Measurements from ENCODE around the gene PDZRN3.
A peak's percentile ranks its signal among the peaks of the same experiment; 100 is the strongest.

PDZRN3 gene

GRCh38 chr3:73633453-73633852 is 8.7 kb upstream of the PDZRN3 start:
- no peak overlapping the region for H3K4me3 ChIP-seq (ENCODE audit: low read depth, low read length)
- TF ChIP-seq CTCF (IDR thresholded peaks at IDR 0.05; ENCODE audit: low read depth, low read length) = no peak
- no peak for DNase-seq (ENCODE audit: low read depth, low spot score)
- in situ Hi-C loops (cut with HindIII; ENCODE audit: low sequenced_read_pairs) = no loop called here

DNA sequence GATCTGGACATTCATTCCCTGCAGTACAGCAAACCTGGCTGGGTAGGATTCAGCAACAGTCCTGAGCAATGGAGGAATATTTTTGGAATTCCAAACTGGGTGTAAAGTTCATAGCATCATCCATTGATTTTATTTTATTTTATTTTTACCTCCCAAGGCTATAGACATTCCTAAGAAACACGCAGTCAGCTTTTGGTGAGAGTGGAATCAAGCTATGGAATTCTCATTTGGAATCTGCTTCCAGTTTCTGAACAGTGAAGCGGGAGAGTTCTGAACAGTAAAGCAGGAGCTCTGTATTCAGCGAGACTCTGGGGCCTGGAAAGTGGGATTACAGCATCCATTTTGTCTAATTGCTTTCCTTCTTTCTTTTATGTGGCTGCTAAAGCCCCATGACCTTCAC is 1.4 kb upstream of the PDZRN3 start:
- no peak overlapping the region for H3K4me3 ChIP-seq (ENCODE audit: low read depth, low read length)
- in situ Hi-C loops (cut with HindIII; ENCODE audit: low sequenced_read_pairs) = no loop called here
- DNase-seq (ENCODE audit: low read depth, low spot score) = no peak
- TF ChIP-seq CTCF (IDR thresholded peaks at IDR 0.05; ENCODE audit: low read depth, low read length) = no peak

DNA sequence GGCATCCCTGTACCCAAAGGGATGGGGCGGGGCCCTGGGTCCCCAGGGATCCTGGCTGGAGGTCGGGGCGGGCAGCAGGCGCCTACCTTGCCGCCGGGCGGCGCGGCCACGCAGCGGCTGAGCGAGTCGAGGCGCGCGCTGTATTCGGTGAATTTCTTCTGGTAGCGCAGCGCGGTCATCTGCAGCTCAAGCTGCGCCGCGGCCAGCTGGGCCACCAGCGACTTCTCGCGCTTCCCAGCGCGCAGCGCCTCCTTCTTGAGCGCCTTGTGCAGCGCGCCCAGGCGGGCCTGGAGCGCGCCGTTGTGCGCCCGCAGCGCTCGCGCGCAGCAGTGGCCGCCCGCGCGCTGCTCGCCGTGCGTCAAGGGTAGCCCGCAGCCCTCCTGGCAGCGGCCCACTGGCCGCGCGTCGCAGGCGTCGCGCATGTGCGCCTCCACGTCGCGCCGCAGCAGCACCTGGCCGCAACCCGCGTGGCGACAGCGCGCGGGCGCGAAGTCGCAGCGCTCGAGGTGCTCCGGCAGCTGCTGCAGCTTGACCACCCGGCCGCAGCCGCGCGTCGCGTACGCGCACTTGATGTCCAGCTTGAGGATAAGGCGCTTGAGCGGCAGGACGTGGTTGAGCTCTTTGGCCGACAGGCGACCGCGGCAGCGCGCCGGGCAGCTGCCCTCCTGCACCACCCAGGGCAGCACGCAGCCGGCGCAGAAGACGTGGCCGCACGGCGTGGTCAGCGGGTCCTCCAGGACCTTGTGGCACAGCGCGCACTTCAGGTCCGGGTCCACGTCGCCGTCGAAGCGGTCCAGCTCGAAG is 522 bp downstream of the PDZRN3 start:
- H3K4me3 ChIP-seq (ENCODE audit: low read depth, low read length) = peak overlapping the region; percentile 63
- TF ChIP-seq CTCF (IDR thresholded peaks at IDR 0.05; ENCODE audit: low read depth, low read length) = no peak
- in situ Hi-C loops (cut with HindIII; ENCODE audit: low sequenced_read_pairs) = no loop called here
- DNase-seq (ENCODE audit: low read depth, low spot score) = peak; percentile 73

DNA sequence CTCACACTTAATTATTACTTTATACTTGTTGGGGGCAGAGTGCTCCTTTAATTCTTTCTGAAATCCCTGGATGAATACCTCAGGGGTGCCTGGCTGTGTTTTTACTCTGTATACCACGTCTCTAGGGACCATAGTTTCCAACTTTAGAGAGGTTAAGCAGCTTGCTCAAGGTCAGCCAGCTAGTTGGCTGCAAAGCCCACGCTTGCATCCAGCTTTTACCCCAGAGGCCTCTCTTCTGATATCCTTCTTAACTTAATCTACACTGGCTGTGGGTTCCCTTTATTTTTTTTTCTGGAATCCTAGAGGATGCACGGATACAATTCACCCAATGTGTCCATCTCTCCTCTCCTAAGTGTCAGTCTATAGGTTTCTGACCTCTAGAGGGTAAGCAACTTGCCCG is 1.4 kb downstream of the PDZRN3 start:
- TF ChIP-seq CTCF (IDR thresholded peaks at IDR 0.05; ENCODE audit: low read depth, low read length) = no peak
- H3K4me3 ChIP-seq (ENCODE audit: low read depth, low read length) = peak overlapping the region; percentile 63
- in situ Hi-C loops (cut with HindIII; ENCODE audit: low sequenced_read_pairs) = no loop called here
- DNase-seq (ENCODE audit: low read depth, low spot score) = no peak

- DNase-seq (ENCODE audit: low read depth, low spot score) = no peak
- H3K4me3 ChIP-seq (ENCODE audit: low read depth, low read length) = peak overlapping the region; percentile 63
- in situ Hi-C loops (cut with HindIII; ENCODE audit: low sequenced_read_pairs) = no loop called here
- no peak for TF ChIP-seq CTCF (IDR thresholded peaks at IDR 0.05; ENCODE audit: low read depth, low read length)
Measured at GRCh38 chr3:73622091-73622805, 2.5 kb downstream of the PDZRN3 start.

DNA sequence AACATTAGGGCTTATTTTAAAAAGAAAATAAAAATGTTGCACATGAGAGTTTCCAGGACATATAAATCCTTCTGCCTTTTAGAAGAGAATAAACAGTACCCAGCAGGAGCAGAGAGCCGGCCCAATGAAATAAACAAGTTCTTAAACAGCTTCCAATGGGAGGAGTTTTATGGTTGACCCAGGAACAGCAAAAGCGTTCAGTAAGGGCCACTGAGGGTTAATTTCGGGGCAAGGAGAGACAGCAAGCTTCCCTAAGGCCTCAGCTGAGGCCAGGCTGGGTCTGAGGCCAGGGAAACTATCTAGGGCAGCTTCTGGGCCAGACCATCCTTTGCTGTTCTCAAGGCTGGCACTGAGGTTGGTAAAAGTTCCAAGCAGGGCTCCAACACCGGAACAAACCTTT is 3.4 kb downstream of the PDZRN3 start:
- peak overlapping the region; percentile 63 for H3K4me3 ChIP-seq (ENCODE audit: low read depth, low read length)
- in situ Hi-C loops (cut with HindIII; ENCODE audit: low sequenced_read_pairs) = no loop called here
- DNase-seq (ENCODE audit: low read depth, low spot score) = no peak
- TF ChIP-seq CTCF (IDR thresholded peaks at IDR 0.05; ENCODE audit: low read depth, low read length) = no peak
